Measurements from ENCODE around the gene BATF3. TPM values are rescaled to one million over a fixed set of nuclear protein-coding genes. Genes with fewer than 3 reads are reported as not detected.

Gene BATF3
- total RNA-seq, 4 donors from 2014 or later: 2.2 to 9.0 (median 3.4) TPM

DNA sequence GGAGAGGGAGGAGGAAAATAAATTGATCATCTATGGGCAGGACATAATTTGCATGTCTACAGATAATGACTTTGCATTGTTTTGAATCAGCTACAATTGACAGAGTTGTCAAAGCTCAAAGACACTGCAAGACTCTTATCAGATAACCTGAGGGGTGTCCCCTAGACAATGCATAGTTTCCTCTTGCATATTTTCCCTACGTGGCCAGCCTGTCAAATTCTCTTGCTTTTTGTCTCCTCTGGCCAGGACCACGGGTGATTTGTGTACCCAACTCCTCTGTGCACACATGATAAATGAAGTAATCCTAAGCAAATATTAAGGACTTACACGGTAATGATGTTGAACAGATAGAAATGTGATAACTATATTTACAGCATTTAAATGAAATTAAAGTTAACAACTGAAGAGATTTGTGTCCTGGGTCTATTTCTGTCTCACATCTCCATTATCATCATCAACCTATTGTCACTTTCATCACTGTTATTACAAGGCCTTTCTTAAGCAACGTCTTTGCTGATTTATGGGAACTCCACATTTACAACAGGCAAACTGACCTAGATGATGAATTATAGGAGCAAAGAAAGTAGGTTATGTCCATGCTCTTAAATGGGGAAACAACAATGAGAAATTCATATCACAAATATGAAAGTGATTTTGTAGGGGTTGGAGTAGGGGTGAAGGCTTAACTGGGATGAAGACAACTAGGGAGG, 18.8 kb downstream of the BATF3 start:
- peaks cover 0 to 5% (median 0%) of the 10 kb centered on the region in 4 donors for H3K4me1 ChIP-seq
- H3K4me3 ChIP-seq: no peak overlapping the region
- no peaks in the 10 kb centered on the region for H3K36me3 ChIP-seq
- TF ChIP-seq POLR2A (IDR thresholded peaks at IDR 0.05) (no peak), EP300 (IDR thresholded peaks at IDR 0.05) (no peak), CTCF (IDR thresholded peaks at IDR 0.05) (no peak)
- no peaks in the 10 kb centered on the region for H3K9me3 ChIP-seq
- H3K27me3 ChIP-seq: no peaks in the 10 kb centered on the region
- H3K27ac ChIP-seq: no peak overlapping the region
- WGBS, 2 donors: 50% methylated on average over 4 of the region's 4 CpGs
- DNase-seq (ENCODE audit: low spot score in 2 of 2): no peak

DNA sequence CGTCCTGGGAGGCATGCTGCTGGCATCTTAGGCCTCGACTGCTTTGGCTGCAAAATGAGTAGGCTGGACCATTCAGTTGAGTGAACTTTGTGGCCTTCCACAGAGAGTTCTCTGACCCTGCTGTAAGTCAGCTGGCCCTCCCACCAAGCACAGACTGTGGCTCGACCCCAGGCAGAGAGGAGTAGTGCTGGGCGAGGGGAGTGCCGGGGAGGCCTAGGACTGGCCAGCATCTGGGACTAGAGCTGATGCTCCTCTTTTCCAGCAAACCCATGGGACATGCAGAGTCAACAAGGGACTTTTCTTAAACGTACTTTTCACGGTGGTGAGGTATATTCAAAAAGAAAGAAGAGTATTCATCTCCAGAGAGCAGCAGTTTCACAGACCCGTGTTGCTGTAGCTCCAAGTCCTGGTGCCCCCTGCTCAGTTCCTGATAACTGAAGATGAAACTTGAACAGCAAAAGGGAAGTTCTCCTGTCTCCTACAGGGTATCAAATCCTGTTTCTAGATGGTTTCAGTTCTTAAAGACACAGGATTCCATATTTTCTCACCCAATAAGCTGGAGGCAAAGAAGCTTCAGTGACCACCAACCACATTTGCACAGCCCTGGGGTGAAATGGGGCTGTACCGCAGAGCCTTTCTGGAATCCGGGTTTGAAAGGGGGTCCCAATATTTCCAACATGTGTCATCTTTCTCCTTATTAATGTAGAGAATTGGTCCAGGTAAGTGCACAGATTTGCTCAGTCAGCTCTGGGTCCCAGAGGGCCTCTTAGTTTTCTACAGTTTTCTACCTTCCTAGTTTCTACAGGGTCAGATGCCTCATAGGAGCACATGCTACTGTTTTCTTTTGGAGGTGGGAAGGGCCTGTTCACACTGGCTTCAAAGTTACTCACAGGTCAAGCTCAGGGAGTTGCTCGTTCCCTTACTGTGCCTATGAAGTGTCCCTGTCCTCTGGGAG, 20.9 kb downstream of the BATF3 start:
- Histone ChIP-seq H3K27me3 (no peaks in the 10 kb centered on the region), H3K9me3 (no peaks in the 10 kb centered on the region), H3K27ac (no peak overlapping the region), H3K4me3 (no peak overlapping the region), H3K36me3 (no peaks in the 10 kb centered on the region), H3K4me1 (peaks cover 0 to 5% (median 0%) of the 10 kb centered on the region in 4 donors)
- TF ChIP-seq EP300 (IDR thresholded peaks at IDR 0.05) (no peak), POLR2A (IDR thresholded peaks at IDR 0.05) (no peak), CTCF (IDR thresholded peaks at IDR 0.05) (no peak)
- WGBS, 2 donors: 50 to 56% methylated on average over 11 of the region's 11 CpGs
- DNase-seq (ENCODE audit: low spot score in 2 of 2): no peak

GRCh38 chr1:212677573-212677972, 22.1 kb downstream of the BATF3 start:
- WGBS, 2 donors: 48 to 52% methylated on average over 4 of the region's 4 CpGs
- H3K4me1 ChIP-seq: peaks cover 0 to 5% (median 0%) of the 10 kb centered on the region in 4 donors
- DNase-seq (ENCODE audit: low spot score in 2 of 2): no peak
- H3K36me3 ChIP-seq: no peaks in the 10 kb centered on the region
- H3K4me3 ChIP-seq: no peak overlapping the region
- H3K27me3 ChIP-seq: no peaks in the 10 kb centered on the region
- TF ChIP-seq POLR2A (IDR thresholded peaks at IDR 0.05): no peak
- TF ChIP-seq CTCF (IDR thresholded peaks at IDR 0.05): no peak
- no peak for TF ChIP-seq EP300 (IDR thresholded peaks at IDR 0.05)
- H3K27ac ChIP-seq: no peak overlapping the region
- no peaks in the 10 kb centered on the region for H3K9me3 ChIP-seq

GRCh38 chr1:212677136-212677535, 22.5 kb downstream of the BATF3 start:
- H3K4me1 ChIP-seq: peaks cover 0 to 5% (median 0%) of the 10 kb centered on the region in 4 donors
- WGBS, 2 donors: 84 to 91% methylated on average over 4 of the region's 4 CpGs
- no peaks in the 10 kb centered on the region for H3K9me3 ChIP-seq
- no peak for TF ChIP-seq CTCF (IDR thresholded peaks at IDR 0.05)
- H3K36me3 ChIP-seq: no peaks in the 10 kb centered on the region
- H3K27me3 ChIP-seq: no peaks in the 10 kb centered on the region
- no peak overlapping the region for H3K27ac ChIP-seq
- no peak for DNase-seq (ENCODE audit: low spot score in 2 of 2)
- no peak overlapping the region for H3K4me3 ChIP-seq

DNA sequence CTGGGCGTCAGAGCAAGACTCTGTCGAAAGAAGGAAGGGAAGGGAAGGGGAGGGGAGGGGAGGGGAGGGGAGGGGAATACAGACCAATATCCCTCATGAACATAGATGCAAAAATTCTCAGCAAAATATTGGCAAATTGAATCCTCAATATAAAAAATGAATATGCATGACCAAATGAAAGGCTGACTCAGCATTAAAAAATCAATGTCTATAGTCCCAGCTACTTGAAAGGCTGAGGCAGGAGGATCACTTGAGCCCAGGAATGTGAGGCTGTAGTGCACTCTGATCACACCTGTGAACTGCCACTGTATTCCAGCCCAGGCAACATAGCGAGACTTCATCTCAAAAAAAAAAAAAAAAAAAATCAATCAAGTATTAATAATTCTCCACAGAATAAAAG, 24.0 kb downstream of the BATF3 start:
- TF ChIP-seq CTCF (IDR thresholded peaks at IDR 0.05) (no peak), POLR2A (IDR thresholded peaks at IDR 0.05) (no peak), EP300 (IDR thresholded peaks at IDR 0.05) (no peak)
- no peaks in the 10 kb centered on the region for H3K27me3 ChIP-seq
- peaks cover 0 to 9% (median 0%) of the 10 kb centered on the region in 4 donors for H3K4me1 ChIP-seq
- no peaks in the 10 kb centered on the region for H3K36me3 ChIP-seq
- WGBS, 2 donors: 84 to 92% methylated on average over 3 of the region's 3 CpGs
- H3K4me3 ChIP-seq: no peak overlapping the region
- H3K9me3 ChIP-seq: no peaks in the 10 kb centered on the region
- DNase-seq (ENCODE audit: low spot score in 2 of 2): no peak
- no peak overlapping the region for H3K27ac ChIP-seq
